ENCODE data around the gene MYL4. TPM values are rescaled to one million over a fixed set of nuclear protein-coding genes. Genes with fewer than 3 reads are reported as not detected.
"Not testable (repeated sequence)": the region's sequence is repeated elsewhere in the genome, so short reads cannot be mapped to it uniquely, and the experiment has no call there.

The MYL4 gene
- under 1 TPM in 2 of 6 donors, not detected in 4; 0.53 to 0.55 TPM for polyA plus RNA-seq (ENCODE audit: low read depth in 6 of 6)

DNA sequence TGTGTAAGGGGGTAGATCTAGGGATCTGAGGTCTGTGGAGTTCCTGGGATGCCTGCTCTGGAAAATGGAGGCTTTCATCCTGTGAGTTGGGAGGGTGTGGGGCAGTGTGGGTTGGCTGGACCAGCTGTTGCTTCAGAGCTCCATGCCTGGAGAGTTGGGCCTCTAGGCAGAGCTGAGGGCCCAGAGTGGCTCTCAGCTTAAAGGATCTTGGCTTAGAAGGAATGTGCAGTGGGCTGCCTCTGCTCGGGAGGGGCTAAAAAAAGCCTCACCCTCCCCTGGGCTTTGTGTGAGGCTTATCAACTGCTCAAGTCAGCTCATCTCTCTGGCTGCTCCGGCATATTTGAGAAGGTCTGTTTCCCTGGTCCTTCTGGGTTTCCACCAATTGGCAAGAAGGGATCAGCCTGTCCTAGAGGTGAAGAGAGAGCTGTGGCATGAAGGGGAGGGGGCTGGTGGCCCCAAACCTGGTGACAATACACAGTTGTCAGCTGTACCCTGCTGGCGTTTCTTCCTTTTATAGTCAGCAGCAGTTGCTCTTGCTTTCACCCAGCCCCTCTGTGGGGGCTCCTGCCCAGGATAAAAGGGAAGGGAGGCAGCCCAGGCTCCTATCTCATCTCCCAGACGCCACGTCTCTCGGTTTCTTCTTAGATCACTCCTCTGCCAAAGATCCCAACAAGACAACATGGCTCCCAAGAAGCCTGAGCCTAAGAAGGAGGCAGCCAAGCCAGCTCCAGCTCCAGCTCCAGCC is at the start of gene MYL4:
TSS of gene MYL4 (plus strand) at position 605 of the 745 bp plus-strand sequence. CDS start at position 680, 75 bp downstream.
- Mint-ChIP-seq H3K4me1 (peaks cover 52 to 60% (median 58%) of the 10 kb centered on the region in 3 donors), H3K36me3 (no peaks in the 10 kb centered on the region), H3K27ac (peak within 1 kb of the TSS in 5 of 6 donors; percentile 14 to 91 (median 75)), H3K9me3 (no peaks in the 10 kb centered on the region), H3K27me3 (no peaks in the 10 kb centered on the region), H3K4me3 (peak within 1 kb of the TSS in 7 of 8 donors; percentile 18 to 82 (median 33))
- ATAC-seq (ENCODE audit: low read depth in 2 of 2) (no peak), DNase-seq (no peak)

DNA sequence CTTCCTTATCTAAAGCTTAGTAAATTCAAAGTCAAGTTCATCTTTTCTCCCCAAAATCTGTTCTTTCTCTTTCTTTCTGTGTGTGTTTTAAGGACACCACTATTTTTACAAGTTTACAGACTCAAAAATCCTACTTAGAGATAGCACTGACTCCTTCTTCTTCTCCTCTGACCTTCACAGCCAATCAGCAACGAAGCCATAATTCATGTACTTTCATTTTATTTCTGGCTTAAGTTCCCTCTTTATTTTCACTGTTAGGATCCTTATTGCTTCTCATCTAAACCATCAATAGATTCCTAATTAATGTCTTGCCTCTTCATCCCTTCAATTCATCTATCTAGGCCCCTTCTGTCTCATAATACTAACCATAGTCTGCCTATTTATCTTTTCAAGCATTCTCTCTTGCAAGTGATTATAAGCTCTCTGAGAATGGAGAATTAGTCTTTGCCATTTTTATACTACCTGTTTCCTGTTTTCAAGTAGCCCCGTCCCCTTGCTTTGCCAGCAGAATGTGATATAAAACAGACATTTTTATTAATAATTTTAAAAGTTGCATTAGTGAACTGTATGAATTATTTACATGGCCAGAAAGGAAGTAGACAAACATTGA is 47.0 kb upstream of the MYL4 start:
- ATAC-seq (ENCODE audit: low read depth in 2 of 2) (peak; percentile 70 to 75), DNase-seq (peak; percentile 23)
- Mint-ChIP-seq H3K4me3 (peak overlapping the region; percentile 59 to 90 (median 83)), H3K27ac (peak overlapping the region; percentile 33 to 97 (median 92)), H3K27me3 (no peaks in the 10 kb centered on the region), H3K4me1 (peaks cover 13 to 39% (median 17%) of the 10 kb centered on the region in 3 donors), H3K9me3 (no peaks in the 10 kb centered on the region), H3K36me3 (peaks cover 2 to 10% of the 10 kb centered on the region in 2 donors)

DNA sequence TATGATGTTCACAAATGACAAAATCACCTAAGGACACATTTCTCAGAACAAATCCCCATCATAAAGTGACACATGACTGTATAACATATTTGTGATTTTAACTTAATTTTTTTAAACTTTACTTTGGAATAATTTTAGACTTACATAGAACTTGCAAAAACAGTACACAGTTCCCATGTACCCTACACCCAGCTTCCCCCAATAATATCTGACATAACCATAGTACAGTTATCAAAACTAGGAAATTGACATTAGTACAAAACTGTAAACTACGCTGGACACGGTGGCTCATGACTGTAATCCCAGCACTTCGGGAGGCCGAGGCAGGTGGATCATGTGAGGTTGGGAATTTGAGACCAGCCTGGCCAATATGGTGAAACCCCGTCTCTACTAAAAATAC is 44.9 kb upstream of the MYL4 start:
- DNase-seq = no peak

DNA sequence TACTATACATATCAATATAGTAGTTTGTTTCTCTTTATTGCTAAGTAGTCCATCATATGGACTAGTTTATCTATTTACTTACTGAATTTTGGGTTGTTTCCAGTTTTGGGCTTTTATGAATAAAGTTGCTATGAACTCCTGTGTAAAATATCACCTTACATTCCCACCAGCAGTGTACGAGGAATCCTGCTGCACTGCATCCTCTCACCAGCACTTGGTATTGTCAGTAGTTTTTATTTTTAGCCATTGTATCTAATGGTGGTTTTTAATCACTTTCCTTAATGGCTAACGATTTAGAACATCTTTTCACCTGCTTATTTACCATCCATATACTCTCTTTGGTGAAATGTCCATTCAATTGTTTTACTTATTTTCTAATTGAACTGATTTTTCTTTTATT is 44.0 kb upstream of the MYL4 start:
- peaks cover 10 to 13% of the 10 kb centered on the region in 2 donors for H3K36me3 Mint-ChIP-seq
- peak overlapping the region in 5 of 6 donors; percentile 9 to 89 (median 33) for H3K27ac Mint-ChIP-seq
- DNase-seq (no peak), ATAC-seq (ENCODE audit: low read depth in 2 of 2) (no peak)
- peaks cover 17 to 33% (median 17%) of the 10 kb centered on the region in 3 donors for H3K4me1 Mint-ChIP-seq
- H3K9me3 Mint-ChIP-seq = no peaks in the 10 kb centered on the region
- H3K27me3 Mint-ChIP-seq = no peaks in the 10 kb centered on the region
- no peak overlapping the region for H3K4me3 Mint-ChIP-seq

More for the DNA sequence above, 44.9 kb upstream of the MYL4 start:
- peaks cover 10 to 13% of the 10 kb centered on the region in 2 donors for H3K36me3 Mint-ChIP-seq
- no peaks in the 10 kb centered on the region for H3K9me3 Mint-ChIP-seq
- no peak for ATAC-seq (ENCODE audit: low read depth in 2 of 2)
- H3K4me1 Mint-ChIP-seq = peaks cover 13 to 33% (median 17%) of the 10 kb centered on the region in 3 donors
- no peaks in the 10 kb centered on the region for H3K27me3 Mint-ChIP-seq
- H3K27ac Mint-ChIP-seq = peak overlapping the region in 5 of 6 donors; percentile 79 to 87 (median 80)
- H3K4me3 Mint-ChIP-seq = no peak overlapping the region

DNA sequence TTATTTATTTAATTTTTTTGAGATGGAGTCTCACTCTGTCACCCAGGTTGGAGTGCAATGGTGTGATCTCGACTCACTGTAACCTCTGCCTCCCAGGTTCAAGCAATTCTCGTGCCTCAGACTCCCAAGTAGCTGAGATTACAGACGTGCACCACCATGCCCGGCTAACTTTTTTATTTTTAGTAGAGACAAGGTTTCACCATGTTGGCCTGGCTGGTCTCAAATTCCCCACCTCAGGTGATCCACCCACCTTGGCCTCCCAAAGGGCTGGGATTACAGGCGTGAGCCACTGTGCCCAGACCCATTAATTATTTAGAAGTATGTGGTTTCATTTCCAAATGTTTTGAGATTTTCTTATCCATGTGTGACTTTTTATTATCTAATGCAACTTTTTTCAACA is 42.3 kb upstream of the MYL4 start:
- H3K4me3 Mint-ChIP-seq; H3K27me3 Mint-ChIP-seq; ATAC-seq (ENCODE audit: low read depth in 2 of 2); H3K9me3 Mint-ChIP-seq; DNase-seq; H3K27ac Mint-ChIP-seq: not testable (repeated sequence)
- H3K36me3 Mint-ChIP-seq = peaks cover 10 to 17% of the 10 kb centered on the region in 2 donors
- H3K4me1 Mint-ChIP-seq = peaks cover 23 to 34% (median 24%) of the 10 kb centered on the region in 3 donors

DNA sequence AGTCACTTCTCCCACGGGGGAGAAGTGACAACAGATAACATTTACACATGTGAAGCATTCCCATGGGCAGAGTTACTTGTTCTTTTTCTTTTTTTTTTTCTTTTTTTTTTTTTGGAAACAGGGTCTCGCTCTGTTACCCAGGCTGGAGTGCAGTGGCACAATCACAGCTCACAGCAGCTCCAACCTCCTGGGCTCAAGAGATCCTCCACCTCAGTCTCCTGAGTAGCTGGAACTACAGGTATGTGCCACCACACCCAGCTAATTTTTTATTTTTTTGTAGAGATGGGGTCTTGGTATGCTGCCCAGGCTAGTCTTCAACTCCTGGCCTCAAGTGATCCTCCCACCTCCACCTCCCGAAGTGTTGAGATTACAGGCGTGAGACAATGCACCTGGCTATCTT is 40.3 kb upstream of the MYL4 start:
- H3K9me3 Mint-ChIP-seq; H3K27ac Mint-ChIP-seq; ATAC-seq (ENCODE audit: low read depth in 2 of 2); H3K4me3 Mint-ChIP-seq; H3K27me3 Mint-ChIP-seq; DNase-seq: not testable (repeated sequence)
- peaks cover 16 to 17% (median 17%) of the 10 kb centered on the region in 3 donors for H3K4me1 Mint-ChIP-seq
- peaks cover 10 to 17% of the 10 kb centered on the region in 2 donors for H3K36me3 Mint-ChIP-seq

DNA sequence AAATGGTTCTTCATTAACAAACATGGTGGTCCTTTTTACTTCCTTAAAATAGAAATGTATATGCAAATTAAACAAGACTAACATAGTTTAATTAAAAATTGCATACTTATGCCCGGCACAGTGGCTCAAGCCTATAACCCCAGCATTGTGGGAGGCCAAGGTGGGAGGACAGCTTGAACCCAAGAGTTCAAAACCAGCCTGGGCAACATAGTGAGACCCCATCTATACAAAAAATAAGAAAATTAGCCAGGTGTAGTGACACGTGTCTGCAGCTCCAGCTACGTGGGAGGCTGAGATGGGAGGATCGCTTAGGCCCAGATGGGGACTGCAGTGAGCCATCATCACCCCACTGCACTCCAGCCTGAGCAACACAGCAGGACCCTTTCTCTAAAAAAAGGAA is 38.4 kb upstream of the MYL4 start:
- H3K4me1 Mint-ChIP-seq = peaks cover 23 to 26% (median 24%) of the 10 kb centered on the region in 3 donors
- peaks cover 16 to 18% of the 10 kb centered on the region in 2 donors for H3K36me3 Mint-ChIP-seq

DNA sequence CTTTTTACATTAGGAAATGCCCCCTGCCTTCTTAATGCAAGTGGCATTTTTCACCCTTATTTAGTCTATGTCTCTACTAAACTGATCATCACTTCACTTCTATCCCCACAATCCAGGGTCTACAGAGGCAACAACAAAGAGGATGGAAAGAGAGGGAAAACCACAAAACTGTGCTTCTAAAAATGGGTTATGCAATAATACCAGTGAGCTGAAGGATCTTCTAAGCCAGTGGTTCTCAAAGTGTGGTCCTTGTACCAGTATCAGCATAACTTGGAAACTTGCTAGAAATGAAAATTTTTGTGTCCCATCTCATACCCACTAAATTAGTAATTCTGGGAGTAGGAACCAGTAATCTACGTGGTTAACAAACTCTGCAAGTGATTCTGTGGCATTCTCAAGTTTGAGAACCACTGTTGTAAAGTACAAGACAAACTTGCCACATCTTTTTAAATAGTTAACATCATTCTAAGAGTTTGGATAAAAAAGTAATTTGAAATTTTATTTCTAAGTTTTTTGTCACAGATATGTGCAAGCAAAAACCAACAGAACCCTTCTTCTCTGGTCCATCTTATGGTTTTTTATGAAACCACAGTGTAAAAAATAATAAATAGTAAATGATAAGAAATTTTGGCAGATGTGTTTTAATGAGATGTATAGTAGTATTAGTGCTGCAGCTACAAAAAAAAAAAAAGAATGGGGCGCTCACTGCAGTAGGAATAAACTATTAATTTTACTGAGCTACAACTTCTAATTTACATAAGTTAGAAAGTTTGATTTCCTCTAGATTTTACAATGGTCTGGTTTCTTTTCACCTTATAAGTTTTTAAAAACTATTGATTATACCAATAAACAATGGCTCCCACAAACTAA is 36.2 kb upstream of the MYL4 start:
- H3K4me1 Mint-ChIP-seq = peaks cover 32 to 37% (median 35%) of the 10 kb centered on the region in 3 donors
- peaks cover 0 to 4% (median 2%) of the 10 kb centered on the region in 7 donors for H3K9me3 Mint-ChIP-seq

More for the DNA sequence above, 38.4 kb upstream of the MYL4 start:
- Mint-ChIP-seq H3K9me3 (peaks cover 0 to 4% (median 2%) of the 10 kb centered on the region in 7 donors), H3K27me3 (no peaks in the 10 kb centered on the region), H3K27ac (peak overlapping the region in 2 of 6 donors; percentile 18 to 54), H3K4me3 (peak overlapping the region in 1 of 8 donors; percentile 72)
- ATAC-seq (ENCODE audit: low read depth in 2 of 2) (no peak), DNase-seq (no peak)

DNA sequence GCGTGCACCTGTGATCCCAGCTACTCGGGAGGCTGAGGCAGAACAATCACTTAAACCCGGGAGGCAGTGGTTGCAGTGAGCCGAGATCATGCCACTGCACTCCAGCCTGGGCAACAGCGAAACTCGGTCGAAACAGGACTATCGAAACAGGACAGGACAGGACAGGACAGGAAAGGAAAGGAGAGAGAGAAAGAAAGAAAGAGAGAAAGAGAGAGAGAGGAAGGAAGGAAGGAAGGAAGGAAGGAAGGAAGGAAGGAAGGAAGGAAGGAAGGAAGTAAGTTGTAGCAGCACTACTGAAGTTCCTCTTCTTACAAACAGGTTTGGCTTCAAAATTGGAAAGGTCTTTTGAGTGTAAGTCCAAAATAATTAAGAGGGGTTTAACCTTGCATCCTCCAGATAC is 34.3 kb upstream of the MYL4 start:
- DNase-seq; H3K27me3 Mint-ChIP-seq; ATAC-seq (ENCODE audit: low read depth in 2 of 2); H3K9me3 Mint-ChIP-seq: not testable (repeated sequence)
- Mint-ChIP-seq H3K27ac (peak overlapping the region in 4 of 6 donors; percentile 18 to 97 (median 46)), H3K4me3 (peak overlapping the region in 4 of 8 donors; percentile 37 to 85 (median 68)), H3K36me3 (peaks cover 8 to 15% of the 10 kb centered on the region in 2 donors), H3K4me1 (peaks cover 33 to 42% (median 38%) of the 10 kb centered on the region in 3 donors)

More for the DNA sequence above, 36.2 kb upstream of the MYL4 start:
- Mint-ChIP-seq H3K27ac (no peak overlapping the region), H3K4me3 (no peak overlapping the region), H3K27me3 (no peaks in the 10 kb centered on the region), H3K36me3 (peaks cover 8 to 14% of the 10 kb centered on the region in 2 donors)
- DNase-seq = no peak
- ATAC-seq (ENCODE audit: low read depth in 2 of 2) = no peak

DNA sequence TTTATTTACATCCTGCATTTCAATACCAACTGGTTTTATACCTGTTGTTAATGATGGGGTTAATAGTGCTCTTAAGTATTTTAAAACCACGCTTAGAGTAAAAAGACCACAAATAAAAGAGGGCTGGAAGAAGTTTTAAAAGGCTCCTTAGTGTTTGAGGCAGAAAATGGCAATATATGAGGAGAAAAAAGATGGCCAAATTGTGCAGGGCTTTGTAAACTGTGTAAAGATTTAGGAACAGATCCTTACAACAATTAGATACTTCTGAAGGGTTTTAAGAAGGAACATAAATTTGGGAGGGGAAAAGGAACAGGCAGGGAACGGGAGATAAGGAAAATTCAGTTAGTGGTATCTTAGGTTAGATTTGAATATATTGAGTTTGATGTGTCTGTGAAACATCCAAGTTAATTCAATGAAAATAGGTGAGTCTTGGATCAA is 32.7 kb upstream of the MYL4 start:
- ATAC-seq (ENCODE audit: low read depth in 2 of 2) = no peak
- no peaks in the 10 kb centered on the region for H3K27me3 Mint-ChIP-seq
- H3K4me1 Mint-ChIP-seq = peaks cover 27 to 38% (median 28%) of the 10 kb centered on the region in 3 donors
- no peak for DNase-seq
- H3K27ac Mint-ChIP-seq = peak overlapping the region in 4 of 6 donors; percentile 11 to 87 (median 60)
- H3K36me3 Mint-ChIP-seq = peaks cover 14 to 17% of the 10 kb centered on the region in 2 donors
- H3K4me3 Mint-ChIP-seq = no peak overlapping the region
- peaks cover 0 to 4% (median 2%) of the 10 kb centered on the region in 7 donors for H3K9me3 Mint-ChIP-seq

DNA sequence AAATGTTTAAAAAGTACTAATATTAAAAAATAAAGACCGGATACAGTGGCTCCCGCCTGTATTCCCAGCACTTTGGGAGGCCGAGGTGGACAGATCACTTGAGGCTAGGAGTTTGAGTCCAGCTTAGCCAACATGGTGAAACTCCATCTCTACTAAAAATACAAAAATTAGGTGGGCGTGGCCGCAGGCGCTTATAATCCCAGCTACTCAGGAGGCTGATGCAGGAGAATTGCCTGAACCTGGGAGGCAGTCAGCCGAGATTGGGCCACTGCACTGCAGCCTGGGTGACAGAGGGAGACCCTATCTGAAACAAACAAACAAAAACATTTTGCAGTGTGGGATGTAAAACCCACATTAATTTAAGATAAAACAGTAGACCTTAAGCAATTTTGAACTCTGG is 31.9 kb upstream of the MYL4 start:
- no peaks in the 10 kb centered on the region for H3K27me3 Mint-ChIP-seq
- peaks cover 14 to 17% of the 10 kb centered on the region in 2 donors for H3K36me3 Mint-ChIP-seq
- H3K27ac Mint-ChIP-seq = peak overlapping the region in 3 of 6 donors; percentile 11 to 49 (median 22)
- peaks cover 34 to 47% (median 35%) of the 10 kb centered on the region in 3 donors for H3K4me1 Mint-ChIP-seq
- DNase-seq = no peak
- ATAC-seq (ENCODE audit: low read depth in 2 of 2) = no peak
- H3K9me3 Mint-ChIP-seq = peaks cover 0 to 4% (median 2%) of the 10 kb centered on the region in 7 donors
- no peak overlapping the region for H3K4me3 Mint-ChIP-seq

DNA sequence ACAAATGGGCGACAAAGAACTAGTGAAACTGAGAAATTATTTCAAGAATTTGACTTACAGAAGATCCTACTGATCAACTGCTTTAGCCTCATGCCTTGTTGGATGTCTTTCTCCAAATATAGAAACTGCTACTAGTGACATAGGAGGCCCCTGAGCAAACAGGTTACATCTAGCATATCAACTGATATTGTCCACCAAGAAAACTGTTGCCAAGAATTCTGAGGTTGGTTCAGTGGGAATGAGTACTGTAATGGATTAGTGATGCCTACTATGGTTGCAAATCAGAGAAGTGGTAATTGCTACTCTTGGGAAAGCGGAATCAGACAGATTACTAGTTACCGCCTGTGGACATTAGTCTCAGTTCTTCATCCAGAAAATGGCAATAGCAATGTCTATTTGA is 30.0 kb upstream of the MYL4 start:
- Mint-ChIP-seq H3K27me3 (no peaks in the 10 kb centered on the region), H3K4me3 (no peak overlapping the region), H3K27ac (no peak overlapping the region), H3K4me1 (peaks cover 41 to 54% (median 43%) of the 10 kb centered on the region in 3 donors), H3K9me3 (peaks cover 0 to 4% (median 2%) of the 10 kb centered on the region in 7 donors), H3K36me3 (peaks cover 14 to 17% of the 10 kb centered on the region in 2 donors)
- no peak for DNase-seq
- no peak for ATAC-seq (ENCODE audit: low read depth in 2 of 2)
